ENCODE data around the gene EIF6. TPM values are rescaled to one million over a fixed set of nuclear protein-coding genes. Genes with fewer than 3 reads are reported as not detected.

The EIF6 gene
- total RNA-seq, 4 donors from 2014 or later: 111 to 229 (median 174) TPM

GRCh38 chr20:35238735-35239134, 45.8 kb downstream of the EIF6 start:
- no peaks in the 10 kb centered on the region for H3K27me3 ChIP-seq
- H3K4me3 ChIP-seq: no peak overlapping the region
- no peak for DNase-seq (ENCODE audit: low spot score in 2 of 2)

DNA sequence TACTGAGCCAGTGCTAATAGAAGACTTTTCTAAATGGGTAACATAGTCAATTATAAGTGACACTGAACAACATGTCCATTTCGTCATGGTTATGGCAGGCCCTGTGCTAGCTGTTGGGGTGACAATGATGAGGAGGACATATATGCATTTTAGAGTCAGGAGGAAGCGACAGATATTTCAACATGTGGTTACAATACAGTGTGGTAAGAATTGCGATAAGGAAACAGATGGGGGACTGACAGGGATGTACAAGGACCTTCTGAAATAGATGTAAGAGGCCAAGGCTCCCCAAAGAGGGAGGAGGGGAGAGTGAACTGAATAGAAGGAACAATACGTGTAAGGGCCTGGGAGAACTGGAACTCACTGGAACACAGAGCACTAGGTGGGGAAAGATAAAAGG, 46.4 kb downstream of the EIF6 start:
- 84% methylated on average over 4 of the region's 4 CpGs for WGBS
- H3K4me1 ChIP-seq: no peaks in the 10 kb centered on the region
- no peak overlapping the region for H3K4me3 ChIP-seq
- no peaks in the 10 kb centered on the region for H3K9me3 ChIP-seq
- no peak overlapping the region for H3K27ac ChIP-seq
- no peak for DNase-seq (ENCODE audit: low spot score in 2 of 2)
- no peaks in the 10 kb centered on the region for H3K36me3 ChIP-seq
- no peaks in the 10 kb centered on the region for H3K27me3 ChIP-seq
- TF ChIP-seq POLR2A (IDR thresholded peaks at IDR 0.05) (no peak), POLR2AphosphoS5 (IDR thresholded peaks at IDR 0.05) (no peak), EP300 (IDR thresholded peaks at IDR 0.05) (no peak)
- TF ChIP-seq, protein P1, sequence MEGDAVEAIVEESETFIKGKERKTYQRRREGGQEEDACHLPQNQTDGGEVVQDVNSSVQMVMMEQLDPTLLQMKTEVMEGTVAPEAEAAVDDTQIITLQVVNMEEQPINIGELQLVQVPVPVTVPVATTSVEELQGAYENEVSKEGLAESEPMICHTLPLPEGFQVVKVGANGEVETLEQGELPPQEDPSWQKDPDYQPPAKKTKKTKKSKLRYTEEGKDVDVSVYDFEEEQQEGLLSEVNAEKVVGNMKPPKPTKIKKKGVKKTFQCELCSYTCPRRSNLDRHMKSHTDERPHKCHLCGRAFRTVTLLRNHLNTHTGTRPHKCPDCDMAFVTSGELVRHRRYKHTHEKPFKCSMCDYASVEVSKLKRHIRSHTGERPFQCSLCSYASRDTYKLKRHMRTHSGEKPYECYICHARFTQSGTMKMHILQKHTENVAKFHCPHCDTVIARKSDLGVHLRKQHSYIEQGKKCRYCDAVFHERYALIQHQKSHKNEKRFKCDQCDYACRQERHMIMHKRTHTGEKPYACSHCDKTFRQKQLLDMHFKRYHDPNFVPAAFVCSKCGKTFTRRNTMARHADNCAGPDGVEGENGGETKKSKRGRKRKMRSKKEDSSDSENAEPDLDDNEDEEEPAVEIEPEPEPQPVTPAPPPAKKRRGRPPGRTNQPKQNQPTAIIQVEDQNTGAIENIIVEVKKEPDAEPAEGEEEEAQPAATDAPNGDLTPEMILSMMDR (IDR thresholded peaks at IDR 0.05): no peak

More at GRCh38 chr20:35238735-35239134, 45.8 kb downstream of the EIF6 start:
- Histone ChIP-seq H3K9me3 (no peaks in the 10 kb centered on the region), H3K4me1 (no peaks in the 10 kb centered on the region), H3K36me3 (no peaks in the 10 kb centered on the region), H3K27ac (no peak overlapping the region)
- no peak for TF ChIP-seq POLR2AphosphoS5 (IDR thresholded peaks at IDR 0.05)
- TF ChIP-seq, protein P1 (IDR thresholded peaks at IDR 0.05): no peak
- no peak for TF ChIP-seq EP300 (IDR thresholded peaks at IDR 0.05)
- TF ChIP-seq POLR2A (IDR thresholded peaks at IDR 0.05): no peak
- 90% methylated on average over 5 of the region's 5 CpGs for WGBS

DNA sequence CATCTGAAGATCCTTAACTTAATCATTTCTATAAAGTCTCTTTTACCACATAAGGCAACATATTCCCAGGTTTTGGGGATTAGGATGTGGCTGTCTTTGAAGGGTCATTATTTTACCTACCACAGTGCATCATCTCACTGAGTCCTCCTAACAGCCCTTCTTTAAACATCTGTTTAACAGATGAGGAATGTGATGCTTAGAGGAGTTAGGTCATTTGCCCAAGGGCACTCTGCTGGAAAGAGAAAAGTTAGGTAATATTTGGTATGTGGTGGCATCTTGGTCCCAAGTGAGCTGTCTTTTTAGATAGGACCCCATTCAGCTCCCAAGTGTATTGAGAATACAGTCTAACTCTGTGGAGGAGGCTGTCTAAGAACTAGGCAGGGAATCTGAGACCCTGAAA, 47.1 kb downstream of the EIF6 start:
- no peak overlapping the region for H3K4me3 ChIP-seq
- H3K27me3 ChIP-seq: no peaks in the 10 kb centered on the region
- H3K9me3 ChIP-seq: no peaks in the 10 kb centered on the region
- TF ChIP-seq POLR2A (IDR thresholded peaks at IDR 0.05) (no peak), POLR2AphosphoS5 (IDR thresholded peaks at IDR 0.05) (no peak), EP300 (IDR thresholded peaks at IDR 0.05) (no peak)
- TF ChIP-seq, protein P1 (IDR thresholded peaks at IDR 0.05): no peak
- H3K36me3 ChIP-seq: no peaks in the 10 kb centered on the region
- no peaks in the 10 kb centered on the region for H3K4me1 ChIP-seq
- no peak overlapping the region for H3K27ac ChIP-seq
- DNase-seq (ENCODE audit: low spot score in 2 of 2): no peak

- H3K9me3 ChIP-seq: no peaks in the 10 kb centered on the region
- H3K4me3 ChIP-seq: no peak overlapping the region
- no peak for DNase-seq (ENCODE audit: low spot score in 2 of 2)
- 91% methylated on average over 6 of the region's 6 CpGs for WGBS
- H3K4me1 ChIP-seq: no peaks in the 10 kb centered on the region
- H3K27me3 ChIP-seq: no peaks in the 10 kb centered on the region
- TF ChIP-seq, protein P1 (IDR thresholded peaks at IDR 0.05): no peak
- TF ChIP-seq EP300 (IDR thresholded peaks at IDR 0.05) (no peak), POLR2AphosphoS5 (IDR thresholded peaks at IDR 0.05) (no peak), POLR2A (IDR thresholded peaks at IDR 0.05) (no peak)
- no peaks in the 10 kb centered on the region for H3K36me3 ChIP-seq
- H3K27ac ChIP-seq: no peak overlapping the region
Measured at GRCh38 chr20:35235881-35236280, 48.7 kb downstream of the EIF6 start.

DNA sequence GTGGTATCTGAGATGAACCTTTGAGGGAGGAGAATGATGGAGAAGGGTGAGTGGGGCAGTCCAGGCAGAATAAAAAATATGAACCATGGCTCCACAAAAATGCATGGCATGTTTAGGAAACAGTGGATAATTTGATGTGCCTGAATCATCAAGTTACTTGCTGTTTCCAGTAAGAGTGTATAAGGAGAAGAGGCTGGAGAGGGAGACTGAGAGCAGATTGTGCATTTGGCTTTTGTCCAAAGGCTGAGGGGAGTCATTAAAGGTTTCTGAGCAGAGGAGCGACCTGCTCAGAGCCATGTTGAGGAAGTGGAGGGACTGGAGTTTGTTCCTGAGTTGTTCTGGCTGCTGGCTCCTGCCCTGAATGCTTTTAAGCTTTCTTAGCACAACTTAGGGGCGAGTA, 52.0 kb downstream of the EIF6 start:
- no peaks in the 10 kb centered on the region for H3K36me3 ChIP-seq
- H3K9me3 ChIP-seq: no peaks in the 10 kb centered on the region
- 61% methylated on average over 2 of the region's 2 CpGs for WGBS
- H3K27me3 ChIP-seq: no peaks in the 10 kb centered on the region
- H3K4me3 ChIP-seq: no peak overlapping the region
- TF ChIP-seq POLR2A (IDR thresholded peaks at IDR 0.05) (no peak), EP300 (IDR thresholded peaks at IDR 0.05) (no peak)
- TF ChIP-seq, protein P1 (IDR thresholded peaks at IDR 0.05): no peak
- DNase-seq (ENCODE audit: low spot score in 2 of 2): no peak
- no peaks in the 10 kb centered on the region for H3K4me1 ChIP-seq
- no peak overlapping the region for H3K27ac ChIP-seq

Other genes starting within 250 kb of the EIF6 start
- gene TRPC4AP, start 192.0 kb downstream of the EIF6 start, total RNA-seq: 10 to 100 TPM; 48.4 to 87.3 (median 57.8) TPM
- gene EDEM2, start 137.4 kb downstream of the EIF6 start, total RNA-seq: 10 to 100 TPM; 11.8 to 18.0 (median 13.2) TPM
- 10 to 100 TPM; 16.4 to 26.6 (median 23.4) TPM for gene PROCR, start 112.7 kb downstream of the EIF6 start, total RNA-seq
- under 1 TPM in 3 of 4 donors, not detected in 1; 0.16 to 0.47 (median 0.44) TPM for gene MMP24, start 58.1 kb downstream of the EIF6 start, total RNA-seq
- gene MMP24OS, start 6.7 kb downstream of the EIF6 start, total RNA-seq: 10 to 100 TPM; 25.2 to 46.8 (median 35.2) TPM
- gene FAM83C, start 7.7 kb upstream of the EIF6 start, total RNA-seq: 10 to 100 TPM; 29.3 to 68.8 (median 65.0) TPM
- gene UQCC1, start 127.2 kb upstream of the EIF6 start, total RNA-seq: 10 to 100 TPM; 22.5 to 85.7 (median 32.1) TPM
- not detected for gene GDF5, start 153.5 kb upstream of the EIF6 start, total RNA-seq
- gene CEP250, start 170.8 kb upstream of the EIF6 start, total RNA-seq: 10 to 100 TPM; 18.8 to 55.4 (median 27.1) TPM
- not detected for gene C20orf173, start 244.9 kb upstream of the EIF6 start, total RNA-seq